ENCODE data around the gene SLC35F5. TPM values are rescaled to one million over a fixed set of nuclear protein-coding genes. Genes with fewer than 3 reads are reported as not detected.
A peak's percentile ranks its signal among the peaks of the same experiment; 100 is the strongest.

Gene SLC35F5
- total and polyA plus RNA-seq, 2 of the 13 experiments (the other 11 are each of a cell fraction or from before 2014, with no cell fraction given), result 139 to 174 TPM

- no TSS peak for BruUV-seq (replicated peaks)
- TF ChIP-seq MEIS1 (CRISPR knock-in tag; IDR thresholded peaks at IDR 0.05; ENCODE audit: borderline replicate concordance), result no peak
- TF ChIP-seq ZNF589 (CRISPR knock-in tag; conservative IDR thresholded peaks at IDR 0.05), result no peak
- TF ChIP-seq PATZ1 (CRISPR knock-in tag; IDR thresholded peaks at IDR 0.05), result no peak
- TF ChIP-seq ZNF792 (CRISPR knock-in tag; IDR thresholded peaks at IDR 0.05), result no peak
- no peak for TF ChIP-seq ZNF337 (CRISPR knock-in tag; IDR thresholded peaks at IDR 0.05; ENCODE audit: borderline replicate concordance, low read depth)
- no peak overlapping the region for H3K9ac ChIP-seq (ENCODE audit: insufficient read depth, low read depth, low read length)
Observed at GRCh38 chr2:113694438-113694837, 62.0 kb downstream of the SLC35F5 start.

GRCh38 chr2:113692698-113693428 is 63.6 kb downstream of the SLC35F5 start:
- no peak overlapping the region for H2AFZ ChIP-seq (ENCODE audit: low read length)
- intact Hi-C loops (cut with micrococcal nuclease; ENCODE audit: unreplicated experiment) (no loop called here), in situ Hi-C loops (cut with HindIII; ENCODE audit: extremely low pct_ligation_motif_present, low pct_unique_long_range_greater_than_20kb) (no loop called here)
- no peaks in the 10 kb centered on the region for H3K9me3 ChIP-seq (ENCODE audit: low read length)
- H4K20me1 ChIP-seq (ENCODE audit: insufficient read depth, low read length), result no peaks in the 10 kb centered on the region
- H3K27ac ChIP-seq (ENCODE audit: extremely low read length, insufficient read depth, low read length), result no peak overlapping the region
- ATAC-seq, result no peak
- WGBS (ENCODE audit: low lambda C conversion rate), result 52% methylated on average over 3 of the region's 3 CpGs
- no peaks in the 10 kb centered on the region for H3K36me3 ChIP-seq (replicated peaks in 1 of 2; ENCODE audit: control insufficient read depth in 1 of 2, insufficient read depth in 2 of 2, low read length in 2 of 2)
- H3K4me1 ChIP-seq (ENCODE audit: insufficient read depth, low read length), result no peaks in the 10 kb centered on the region
- no TSS peak for BruUV-seq (replicated peaks)
- DNase-seq (ENCODE audit: low spot score), result no peak
- no peak overlapping the region for H3K4me2 ChIP-seq (ENCODE audit: low read depth, low read length)
- H3K79me2 ChIP-seq (ENCODE audit: insufficient read depth, low read length), result no peaks in the 10 kb centered on the region
- no peak for FAIRE-seq
- H3K4me3 ChIP-seq (replicated peaks in 1 of 3; ENCODE audit: insufficient read depth in 1 of 3, low read depth in 2 of 3, low read length in 3 of 3), result no peak overlapping the region
- H3K27me3 ChIP-seq (ENCODE audit: control insufficient read depth in 1 of 2, insufficient read depth in 2 of 2, low read length in 2 of 2), result no peaks in the 10 kb centered on the region
- H3K9ac ChIP-seq (ENCODE audit: insufficient read depth, low read depth, low read length), result no peak overlapping the region
- ChIA-PET POLR2A (no interaction called here), CTCF (ENCODE audit: low intra/inter-chr PET ratio, low total read pairs) (no interaction called here)
- TF ChIP-seq ELF4 (CRISPR knock-in tag; IDR thresholded peaks at IDR 0.05; ENCODE audit: borderline replicate concordance), result no peak
- TF ChIP-seq GLMP (CRISPR knock-in tag; IDR thresholded peaks at IDR 0.05; ENCODE audit: borderline replicate concordance), result no peak
- no peak for TF ChIP-seq ZNF281 (CRISPR knock-in tag; IDR thresholded peaks at IDR 0.05; ENCODE audit: borderline replicate concordance)
- TF ChIP-seq ZNF546 (CRISPR knock-in tag; conservative IDR thresholded peaks at IDR 0.05), result no peak
- no peak for TF ChIP-seq IKZF5 (CRISPR knock-in tag; IDR thresholded peaks at IDR 0.05)

More at GRCh38 chr2:113694438-113694837, 62.0 kb downstream of the SLC35F5 start:
- H2AFZ ChIP-seq (ENCODE audit: low read length), result no peak overlapping the region
- H3K36me3 ChIP-seq (replicated peaks in 1 of 2; ENCODE audit: control insufficient read depth in 1 of 2, insufficient read depth in 2 of 2, low read length in 2 of 2), result no peaks in the 10 kb centered on the region
- CTCF ChIA-PET (ENCODE audit: low intra/inter-chr PET ratio, low total read pairs), result no interaction called here
- no peaks in the 10 kb centered on the region for H3K27me3 ChIP-seq (ENCODE audit: control insufficient read depth in 1 of 2, insufficient read depth in 2 of 2, low read length in 2 of 2)
- POLR2A ChIA-PET, result no interaction called here
- H3K79me2 ChIP-seq (ENCODE audit: insufficient read depth, low read length), result no peaks in the 10 kb centered on the region
- intact Hi-C loops (cut with micrococcal nuclease; ENCODE audit: unreplicated experiment), result no loop called here
- H3K4me2 ChIP-seq (ENCODE audit: low read depth, low read length), result no peak overlapping the region
- no peak overlapping the region for H3K4me3 ChIP-seq (replicated peaks in 1 of 3; ENCODE audit: insufficient read depth in 1 of 3, low read depth in 2 of 3, low read length in 3 of 3)
- no peaks in the 10 kb centered on the region for H4K20me1 ChIP-seq (ENCODE audit: insufficient read depth, low read length)
- H3K27ac ChIP-seq (ENCODE audit: extremely low read length, insufficient read depth, low read length), result no peak overlapping the region
- H3K9me3 ChIP-seq (ENCODE audit: low read length), result no peaks in the 10 kb centered on the region
- no peak for FAIRE-seq
- no peaks in the 10 kb centered on the region for H3K4me1 ChIP-seq (ENCODE audit: insufficient read depth, low read length)
- 19% methylated on average over 9 of the region's 9 CpGs for WGBS (ENCODE audit: low lambda C conversion rate)
- ATAC-seq, result peak; percentile 54; the same call in 2 of the 3 replicates
- no peak for DNase-seq (ENCODE audit: low spot score)
- in situ Hi-C loops (cut with HindIII; ENCODE audit: extremely low pct_ligation_motif_present, low pct_unique_long_range_greater_than_20kb), result no loop called here
